Measurements from ENCODE around the gene FGF14. TPM values are rescaled to one million over a fixed set of nuclear protein-coding genes. Genes with fewer than 3 reads are reported as not detected.
"Not testable (repeated sequence)": the region's sequence is repeated elsewhere in the genome, so short reads cannot be mapped to it uniquely, and the experiment has no call there.

The FGF14 gene
- total and polyA plus RNA-seq, 2 donors (not counting 3 experiments of a cell fraction or from before 2014, with no cell fraction given) = not detected

- H3K9me3 ChIP-seq (replicated peaks; ENCODE audit: control insufficient read depth, insufficient read depth, low read length); H3K9ac ChIP-seq (replicated peaks; ENCODE audit: extremely low read depth, insufficient read depth, low read length); H2AFZ ChIP-seq (ENCODE audit: low read depth, low read length); H3K4me3 ChIP-seq (replicated peaks in 1 of 3; ENCODE audit: insufficient read depth in 1 of 3, low read depth in 1 of 3, low read length in 3 of 3); H3K9me1 ChIP-seq (replicated peaks; ENCODE audit: control insufficient read depth, extremely low read depth, insufficient read depth, low read length); FAIRE-seq; H4K20me1 ChIP-seq (replicated peaks; ENCODE audit: control insufficient read depth, extremely low read depth, insufficient read depth, low read length); H3K36me3 ChIP-seq (ENCODE audit: control insufficient read depth in 2 of 2, extremely low read depth in 1 of 2, insufficient read depth in 2 of 2, low read length in 2 of 2); H3K27ac ChIP-seq (ENCODE audit: insufficient read depth, low read depth, low read length); H3K27me3 ChIP-seq (ENCODE audit: control insufficient read depth in 2 of 2, insufficient read depth in 2 of 2, low read length in 2 of 2); intact Hi-C loops (cut with micrococcal nuclease); DNase-seq (ENCODE audit: low read depth, low spot score); dilution Hi-C loops (cut with MboI; ENCODE audit: extremely low pct_ligation_motif_present, low sequenced_read_pairs); POLR2A ChIA-PET; CTCF ChIA-PET; H3K4me1 ChIP-seq (ENCODE audit: control insufficient read depth, extremely low read depth, insufficient read depth, low read length); H3K79me2 ChIP-seq (ENCODE audit: control insufficient read depth, insufficient read depth, low read length); BruUV-seq (replicated peaks); H3K4me2 ChIP-seq (ENCODE audit: insufficient read depth, low read length): not testable (repeated sequence)
Observed at GRCh38 chr13:101837778-101838177, 564.1 kb downstream of the FGF14 start.

GRCh38 chr13:101837288-101837687 lies 564.6 kb downstream of the FGF14 start:
- no peak overlapping the region for H3K27ac ChIP-seq (ENCODE audit: insufficient read depth, low read depth, low read length)
- TF ChIP-seq CTCF (IDR thresholded peaks at IDR 0.05; ENCODE audit: extremely low read depth in 1 of 2, insufficient read depth in 1 of 2, low read depth in 1 of 2, low read length in 2 of 2) (no peak), FOS (IDR thresholded peaks at IDR 0.05; ENCODE audit: borderline replicate concordance, insufficient read depth, low read length) (no peak), EZH2 (IDR thresholded peaks at IDR 0.05; ENCODE audit: borderline replicate concordance, low read depth, low read length, severe bottlenecking) (no peak), POLR2AphosphoS5 (IDR thresholded peaks at IDR 0.05; ENCODE audit: insufficient read depth, low read depth, low read length) (no peak), POLR2A (IDR thresholded peaks at IDR 0.05; ENCODE audit: low read depth, low read length) (no peak), MYC (IDR thresholded peaks at IDR 0.05; ENCODE audit: low read depth, low read length) (no peak), MAX (IDR thresholded peaks at IDR 0.05; ENCODE audit: insufficient read depth, insufficient read length) (no peak), JUN (IDR thresholded peaks at IDR 0.05; ENCODE audit: borderline replicate concordance, insufficient read depth, insufficient read length, low read depth) (no peak), GATA2 (IDR thresholded peaks at IDR 0.05; ENCODE audit: insufficient read depth, insufficient read length, low read depth, low read length) (no peak)
- CTCF ChIA-PET = interaction anchor here (1.6 kb wide), 1 partner anchor 7 kb away, joined by 3 read pairs; no protein-coding TSS in a partner anchor
- FAIRE-seq (no peak), DNase-seq (ENCODE audit: low read depth, low spot score) (no peak)
- no peaks in the 10 kb centered on the region for H3K36me3 ChIP-seq (ENCODE audit: control insufficient read depth in 2 of 2, extremely low read depth in 1 of 2, insufficient read depth in 2 of 2, low read length in 2 of 2)
- no peaks in the 10 kb centered on the region for H3K9me1 ChIP-seq (replicated peaks; ENCODE audit: control insufficient read depth, extremely low read depth, insufficient read depth, low read length)
- H3K9ac ChIP-seq (replicated peaks; ENCODE audit: extremely low read depth, insufficient read depth, low read length) = no peak overlapping the region
- peaks cover 2% of the 10 kb centered on the region in 2 experiments for H3K27me3 ChIP-seq (ENCODE audit: control insufficient read depth in 2 of 2, insufficient read depth in 2 of 2, low read length in 2 of 2)
- no peaks in the 10 kb centered on the region for H3K79me2 ChIP-seq (ENCODE audit: control insufficient read depth, insufficient read depth, low read length)
- dilution Hi-C loops (cut with MboI; ENCODE audit: extremely low pct_ligation_motif_present, low sequenced_read_pairs) = no loop called here
- POLR2A ChIA-PET = no interaction called here
- H3K9me3 ChIP-seq (replicated peaks; ENCODE audit: control insufficient read depth, insufficient read depth, low read length) = no peaks in the 10 kb centered on the region
- H3K4me3 ChIP-seq (replicated peaks in 1 of 3; ENCODE audit: insufficient read depth in 1 of 3, low read depth in 1 of 3, low read length in 3 of 3) = no peak overlapping the region
- H3K4me2 ChIP-seq (ENCODE audit: insufficient read depth, low read length) = no peak overlapping the region
- no peaks in the 10 kb centered on the region for H4K20me1 ChIP-seq (replicated peaks; ENCODE audit: control insufficient read depth, extremely low read depth, insufficient read depth, low read length)
- intact Hi-C loops (cut with micrococcal nuclease) = no loop called here
- BruUV-seq (replicated peaks) = no TSS peak
- H3K4me1 ChIP-seq (ENCODE audit: control insufficient read depth, extremely low read depth, insufficient read depth, low read length) = no peaks in the 10 kb centered on the region
- no peak overlapping the region for H2AFZ ChIP-seq (ENCODE audit: low read depth, low read length)
